ENCODE measurements around the gene TMEM231. TPM values are rescaled to one million over a fixed set of nuclear protein-coding genes. Genes with fewer than 3 reads are reported as not detected.

TMEM231 gene
- total and polyA plus RNA-seq, 9 donors: 9.2 to 36.9 (median 14.8) TPM

- no peak overlapping the region for H3K4me3 ChIP-seq
- 69 to 70% (median 69%) methylated on average over 3 of the region's 3 CpGs for WGBS, 3 donors
- H3K4me1 ChIP-seq (ENCODE audit: insufficient read depth): peaks cover 4% of the 10 kb centered on the region
- H3K27ac ChIP-seq: no peak overlapping the region
- intact Hi-C loops (cut with DNase I): no loop called here
- no peaks in the 10 kb centered on the region for H3K36me3 ChIP-seq
- no peaks in the 10 kb centered on the region for H3K9me3 ChIP-seq
- TF ChIP-seq POLR2A (IDR thresholded peaks at IDR 0.05): no peak
- no peak for TF ChIP-seq EP300 (IDR thresholded peaks at IDR 0.05)
- no peaks in the 10 kb centered on the region for H3K27me3 ChIP-seq
- DNase-seq: no peak
Measured at GRCh38 chr16:75572864-75573542, 17.0 kb upstream of the TMEM231 start.

- H3K4me1 ChIP-seq (ENCODE audit: insufficient read depth): peaks cover 12% of the 10 kb centered on the region
- intact Hi-C loops (cut with DNase I): no loop called here
Measured at GRCh38 chr16:75570396-75571065, 14.5 kb upstream of the TMEM231 start.

GRCh38 chr16:75567911-75568310 lies 11.9 kb upstream of the TMEM231 start:
- Histone ChIP-seq H3K27ac (no peak overlapping the region), H3K4me1 (ENCODE audit: insufficient read depth) (peaks cover 12% of the 10 kb centered on the region), H3K9me3 (no peaks in the 10 kb centered on the region), H3K27me3 (no peaks in the 10 kb centered on the region), H3K36me3 (no peaks in the 10 kb centered on the region), H3K4me3 (no peak overlapping the region)
- TF ChIP-seq POLR2A (IDR thresholded peaks at IDR 0.05): no peak
- TF ChIP-seq CTCF (IDR thresholded peaks at IDR 0.05): no peak
- no peak for TF ChIP-seq EP300 (IDR thresholded peaks at IDR 0.05)
- intact Hi-C loops (cut with DNase I): loop anchor here in 1 of 4 donors (10.0 kb wide), 1 partner anchor 57 kb away; the partner anchor contains the start of gene ADAT1
- WGBS, 3 donors: 78 to 81% (median 80%) methylated on average over 4 of the region's 4 CpGs
- no peak for DNase-seq

More at GRCh38 chr16:75570396-75571065, 14.5 kb upstream of the TMEM231 start:
- 61 to 74% (median 64%) methylated on average over 5 of the region's 5 CpGs for WGBS, 3 donors
- H3K9me3 ChIP-seq: no peaks in the 10 kb centered on the region
- H3K4me3 ChIP-seq: no peak overlapping the region
- no peak overlapping the region for H3K27ac ChIP-seq
- TF ChIP-seq POLR2A (IDR thresholded peaks at IDR 0.05): no peak
- TF ChIP-seq CTCF (IDR thresholded peaks at IDR 0.05): no peak
- no peak for TF ChIP-seq EP300 (IDR thresholded peaks at IDR 0.05)
- H3K27me3 ChIP-seq: no peaks in the 10 kb centered on the region
- no peaks in the 10 kb centered on the region for H3K36me3 ChIP-seq
- DNase-seq: no peak

GRCh38 chr16:75566758-75567255 lies 10.8 kb upstream of the TMEM231 start:
- peak in 1 of 5 donors; percentile 43 for DNase-seq
- Histone ChIP-seq H3K9me3 (no peaks in the 10 kb centered on the region), H3K4me1 (ENCODE audit: insufficient read depth) (peaks cover 9% of the 10 kb centered on the region), H3K4me3 (peak overlapping the region; percentile 96), H3K27ac (peak overlapping the region in 1 of 2 donors; percentile 31), H3K27me3 (no peaks in the 10 kb centered on the region), H3K36me3 (no peaks in the 10 kb centered on the region)
- WGBS, 3 donors: 0 to 1% (median 0%) methylated on average over 27 to 32 of the region's 32 CpGs
- intact Hi-C loops (cut with DNase I): loop anchor here in 1 of 4 donors (10.0 kb wide), 1 partner anchor 58 kb away; the partner anchor contains the start of gene ADAT1
- TF ChIP-seq POLR2A (IDR thresholded peaks at IDR 0.05) (no peak), CTCF (IDR thresholded peaks at IDR 0.05) (no peak), EP300 (IDR thresholded peaks at IDR 0.05) (no peak)
